Lower leg skin (tissue), 3 donors: Measurements from ENCODE around the gene SSR2.

Source experiments
- POLR2A ChIP-seq, 2 donors: fragments of 450-650 bp; IDR thresholded peaks; one replicate each; pipeline ENCODE4 v1.6.1; 2016 to 2017; ENCODE audit warnings: antibody characterized with exemption in 2 of 2, mild to moderate bottlenecking in 1 of 2, moderate library complexity in 1 of 2
- TF ChIP-seq, protein P1 (sequence below), 3 donors: fragments of 450-650 bp; IDR thresholded peaks; one replicate each; pipeline ENCODE4 v1.5.1; 2016; ENCODE audit warnings: antibody characterized with exemption in 3 of 3, mild to moderate bottlenecking in 3 of 3, moderate library complexity in 2 of 3

DNA sequence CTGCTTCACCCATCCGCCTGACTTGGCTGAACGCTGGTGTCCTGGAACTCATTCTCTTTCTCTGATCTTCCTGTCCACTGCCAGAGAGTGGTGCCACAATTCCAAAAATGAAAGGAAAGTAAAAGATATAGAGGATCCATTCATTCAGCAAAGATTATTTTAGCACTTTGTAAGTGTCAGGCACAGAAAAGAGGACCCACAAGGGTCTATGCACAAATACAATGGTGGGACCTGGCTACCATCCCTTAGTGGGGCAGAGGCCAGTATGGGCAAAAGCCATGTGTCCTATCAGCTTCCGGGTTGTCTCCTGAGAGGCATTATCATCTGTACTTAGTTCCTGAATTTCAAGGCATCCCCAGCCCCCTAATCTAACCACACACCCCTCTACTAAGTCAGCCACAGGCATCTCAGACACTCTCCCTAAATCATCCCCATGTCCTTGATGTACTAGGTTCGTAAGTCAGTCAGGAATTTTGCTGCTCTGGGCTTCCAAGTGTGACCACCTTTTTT, 19.0 kb downstream of the SSR2 start:
- TF ChIP-seq, protein P1, sequence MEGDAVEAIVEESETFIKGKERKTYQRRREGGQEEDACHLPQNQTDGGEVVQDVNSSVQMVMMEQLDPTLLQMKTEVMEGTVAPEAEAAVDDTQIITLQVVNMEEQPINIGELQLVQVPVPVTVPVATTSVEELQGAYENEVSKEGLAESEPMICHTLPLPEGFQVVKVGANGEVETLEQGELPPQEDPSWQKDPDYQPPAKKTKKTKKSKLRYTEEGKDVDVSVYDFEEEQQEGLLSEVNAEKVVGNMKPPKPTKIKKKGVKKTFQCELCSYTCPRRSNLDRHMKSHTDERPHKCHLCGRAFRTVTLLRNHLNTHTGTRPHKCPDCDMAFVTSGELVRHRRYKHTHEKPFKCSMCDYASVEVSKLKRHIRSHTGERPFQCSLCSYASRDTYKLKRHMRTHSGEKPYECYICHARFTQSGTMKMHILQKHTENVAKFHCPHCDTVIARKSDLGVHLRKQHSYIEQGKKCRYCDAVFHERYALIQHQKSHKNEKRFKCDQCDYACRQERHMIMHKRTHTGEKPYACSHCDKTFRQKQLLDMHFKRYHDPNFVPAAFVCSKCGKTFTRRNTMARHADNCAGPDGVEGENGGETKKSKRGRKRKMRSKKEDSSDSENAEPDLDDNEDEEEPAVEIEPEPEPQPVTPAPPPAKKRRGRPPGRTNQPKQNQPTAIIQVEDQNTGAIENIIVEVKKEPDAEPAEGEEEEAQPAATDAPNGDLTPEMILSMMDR (IDR thresholded peaks at IDR 0.05): no peak
- no peak for TF ChIP-seq POLR2A (IDR thresholded peaks at IDR 0.05)
